Small intestine (tissue), 7 donors: ENCODE measurements around the gene ATP9A. TPM values are rescaled to one million over a fixed set of nuclear protein-coding genes. Genes with fewer than 3 reads are reported as not detected.
"Not testable (repeated sequence)": the region's sequence is repeated elsewhere in the genome, so short reads cannot be mapped to it uniquely, and the experiment has no call there.

Experiments
- DNase-seq, 2 donors: peaks; one replicate each; pipeline versions ENCODE4 v3.0.0 to v3.0.0-alpha.2; 2013
- FAIRE-seq: peaks from 2 replicates; lab custom pipeline; 2012; peaks lifted over from hg19 to GRCh38; lab: Jason Lieb, UNC
- H3K27ac ChIP-seq, 3 donors: one replicate each; pipeline ENCODE4 v1.5.1; 2013; ENCODE audit warnings: low read length in 2 of 3, mild to moderate bottlenecking in 2 of 3, control low read depth in 1 of 3, inconsistent platforms in 1 of 3, low read depth in 1 of 3, moderate library complexity in 1 of 3
- H3K27me3 ChIP-seq, 3 donors: one replicate each; pipeline ENCODE4 v1.6.1; 2013; ENCODE audit warnings: low read length in 3 of 3, inconsistent platforms in 1 of 3; ENCODE audit not compliant: control insufficient read depth in 3 of 3, insufficient read depth in 3 of 3
- H3K36me3 ChIP-seq, 3 donors: one replicate each; pipeline ENCODE4 v1.6.1; 2013; ENCODE audit warnings: low read length in 3 of 3, inconsistent platforms in 1 of 3, low read depth in 1 of 3, mild to moderate bottlenecking in 1 of 3, moderate library complexity in 1 of 3; ENCODE audit not compliant: control insufficient read depth in 3 of 3, insufficient read depth in 2 of 3
- H3K4me1 ChIP-seq, 3 donors: one replicate each; pipeline ENCODE4 v1.6.1; 2013; ENCODE audit warnings: low read length in 2 of 3, inconsistent platforms in 1 of 3, low read depth in 1 of 3, mild to moderate bottlenecking in 1 of 3, moderate library complexity in 1 of 3; ENCODE audit not compliant: control insufficient read depth in 3 of 3, insufficient read depth in 2 of 3
- H3K4me3 ChIP-seq, 3 donors: one replicate each; pipeline ENCODE4 v1.5.1; 2013; ENCODE audit warnings: low read length in 3 of 3, control low read depth in 1 of 3, inconsistent platforms in 1 of 3, low read depth in 1 of 3, mild to moderate bottlenecking in 1 of 3, moderate library complexity in 1 of 3
- H3K9me3 ChIP-seq, 2 donors: one replicate each; pipeline ENCODE4 v1.6.1; 2013; ENCODE audit warnings: low read depth in 1 of 2, low read length in 1 of 2; ENCODE audit not compliant: control insufficient read depth in 2 of 2, insufficient read depth in 1 of 2
- WGBS, 3 donors: extraction: QIAGEN DNeasy Blood & Tissue Kit; methylation state at CpG; one replicate each; pipeline ENCODE4 v1.1.7; 2013; 5-methylcytosine and 5-hydroxymethylcytosine counted together
- polyA plus RNA-seq, 4 donors: library from polyadenylated mRNA; stranded (reverse) in 3 of 4; unstranded in 1 of 4; fragments of 200-250 nt in 3 of 4; fragments of 120-200 nt in 1 of 4; gene quantifications; one replicate each; pipeline versions ENCODE4 v1.2.1 to v1.2.3, GENCODE V29; 2013
- donor health status: healthy with polysubstance abuse.
- donor health status: control.
- donor health status: control.
- donor health status: Bipolar disorder and iron deficiency.
- donor health status: healthy.

ATP9A gene
- polyA plus RNA-seq, 4 donors, result 4.1 to 49.0 (median 10.4) TPM

DNA sequence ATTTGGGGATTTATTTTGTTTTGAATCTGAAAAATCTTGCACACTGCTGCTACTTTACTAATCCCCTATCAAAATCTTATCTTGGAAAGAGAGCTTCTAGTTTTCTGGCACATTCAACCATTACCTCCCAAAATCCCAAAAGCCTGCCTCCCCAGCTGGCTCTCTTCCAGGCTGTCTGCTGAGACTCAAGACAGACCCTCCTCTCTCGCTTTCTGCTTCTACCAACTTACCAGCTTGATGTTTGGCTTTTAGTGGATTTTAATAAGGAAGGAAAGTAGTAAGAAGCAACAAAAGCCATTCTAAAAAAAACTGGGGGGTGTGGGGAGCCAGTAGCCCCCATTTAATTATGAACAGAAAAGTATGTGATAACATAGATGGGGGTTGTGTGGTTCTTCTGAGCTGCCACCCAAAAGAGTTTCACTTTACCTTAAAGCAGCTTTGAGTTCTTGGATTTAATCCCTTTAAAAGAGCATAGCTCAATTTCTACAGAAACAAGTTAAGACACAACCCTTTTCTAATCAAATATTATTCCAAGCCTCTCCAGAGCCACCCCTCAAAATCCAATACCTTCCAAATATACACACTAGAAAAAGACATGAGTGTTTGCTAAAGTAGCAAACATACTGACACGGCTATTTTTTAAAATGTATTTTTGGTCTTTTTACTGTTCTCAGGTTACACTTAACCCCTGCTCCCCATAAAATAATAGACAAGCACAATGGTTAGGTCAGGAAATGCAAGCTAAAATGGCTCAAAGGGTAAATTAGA is 71.7 kb downstream of the ATP9A start:
- H3K9me3 ChIP-seq, result no peaks in the 10 kb centered on the region
- DNase-seq (no peak), FAIRE-seq (no peak)
- no peak overlapping the region for H3K27ac ChIP-seq
- H3K36me3 ChIP-seq, result peaks cover 0 to 27% (median 0%) of the 10 kb centered on the region in 3 donors
- peaks cover 0 to 5% (median 0%) of the 10 kb centered on the region in 3 donors for H3K4me1 ChIP-seq
- H3K4me3 ChIP-seq, result no peak overlapping the region
- H3K27me3 ChIP-seq, result no peaks in the 10 kb centered on the region
- WGBS, 3 donors, result 43 to 77% (median 65%) methylated on average over 2 of the region's 2 CpGs

GRCh38 chr20:51695574-51696303 is 72.5 kb downstream of the ATP9A start:
- H3K36me3 ChIP-seq, result peaks cover 0 to 29% (median under 1%) of the 10 kb centered on the region in 3 donors
- peak overlapping the region in 1 of 3 donors; percentile 32 for H3K27ac ChIP-seq

GRCh38 chr20:51692806-51693400 is 75.3 kb downstream of the ATP9A start:
- Histone ChIP-seq H3K27ac (no peak overlapping the region), H3K4me3 (no peak overlapping the region), H3K27me3 (no peaks in the 10 kb centered on the region), H3K36me3 (peaks cover 0 to 44% (median 3%) of the 10 kb centered on the region in 3 donors), H3K9me3 (no peaks in the 10 kb centered on the region), H3K4me1 (no peaks in the 10 kb centered on the region)
- FAIRE-seq (no peak), DNase-seq (no peak)
- WGBS, 3 donors, result 94 to 95% (median 94%) methylated on average over 13 of the region's 13 CpGs

More at GRCh38 chr20:51695574-51696303, 72.5 kb downstream of the ATP9A start:
- no peak for FAIRE-seq
- WGBS, 3 donors, result 31 to 69% (median 52%) methylated on average over 14 of the region's 14 CpGs
- Histone ChIP-seq H3K9me3 (no peaks in the 10 kb centered on the region), H3K27me3 (no peaks in the 10 kb centered on the region), H3K4me1 (no peaks in the 10 kb centered on the region), H3K4me3 (no peak overlapping the region)
- no peak for DNase-seq

GRCh38 chr20:51691703-51692102 is 76.5 kb downstream of the ATP9A start:
- Histone ChIP-seq H3K36me3 (peaks cover 0 to 52% (median 3%) of the 10 kb centered on the region in 3 donors), H3K4me1 (no peaks in the 10 kb centered on the region), H3K9me3 (no peaks in the 10 kb centered on the region), H3K4me3 (no peak overlapping the region), H3K27me3 (no peaks in the 10 kb centered on the region), H3K27ac (no peak overlapping the region)
- FAIRE-seq (no peak), DNase-seq (no peak)
- 93 to 97% (median 95%) methylated on average over 3 of the region's 3 CpGs for WGBS, 3 donors

DNA sequence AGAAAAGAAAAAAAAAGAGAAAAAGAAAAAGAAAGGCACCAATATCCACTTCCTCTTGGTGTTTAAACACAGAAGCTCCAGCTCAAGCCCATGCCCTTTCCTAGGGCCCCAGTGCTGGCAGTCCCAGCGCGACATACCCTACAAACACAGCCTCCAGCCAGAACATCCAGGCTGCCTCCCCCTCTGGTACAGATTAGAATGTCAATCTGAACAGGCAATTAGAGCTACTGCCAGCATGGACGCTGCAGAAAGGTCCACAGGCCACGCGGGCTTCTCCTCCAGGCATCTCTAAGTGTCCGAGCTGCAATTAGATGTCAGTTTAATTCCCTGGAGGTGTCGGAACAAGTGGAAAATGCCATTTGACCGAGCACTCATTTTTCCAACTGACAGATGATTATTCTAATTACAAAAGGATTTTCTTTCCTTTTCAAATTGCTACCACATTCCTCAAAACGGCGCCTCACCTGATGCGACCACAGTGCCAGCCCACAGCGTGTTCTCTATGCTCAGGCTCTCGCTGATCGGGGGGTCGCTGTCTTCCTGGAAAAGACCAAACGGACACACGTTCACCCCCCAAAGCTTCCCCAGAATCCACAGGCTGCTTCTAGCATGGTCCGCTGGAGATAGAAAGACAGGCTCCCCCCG is 79.5 kb downstream of the ATP9A start:
- Histone ChIP-seq H3K27me3 (no peaks in the 10 kb centered on the region), H3K9me3 (no peaks in the 10 kb centered on the region), H3K27ac (no peak overlapping the region), H3K4me1 (no peaks in the 10 kb centered on the region), H3K36me3 (peaks cover 0 to 46% (median 3%) of the 10 kb centered on the region in 3 donors), H3K4me3 (no peak overlapping the region)
- WGBS, 3 donors, result 85 to 93% (median 87%) methylated on average over 19 of the region's 19 CpGs
- DNase-seq, result no peak
- FAIRE-seq, result no peak

GRCh38 chr20:51687630-51688029 is 80.6 kb downstream of the ATP9A start:
- DNase-seq, result no peak
- H3K9me3 ChIP-seq, result no peaks in the 10 kb centered on the region
- no peaks in the 10 kb centered on the region for H3K4me1 ChIP-seq
- peaks cover 0 to 43% (median 3%) of the 10 kb centered on the region in 3 donors for H3K36me3 ChIP-seq
- WGBS, 3 donors, result 88 to 90% (median 90%) methylated on average over 3 of the region's 3 CpGs
- FAIRE-seq, result no peak
- no peaks in the 10 kb centered on the region for H3K27me3 ChIP-seq
- H3K27ac ChIP-seq, result no peak overlapping the region
- no peak overlapping the region for H3K4me3 ChIP-seq

- FAIRE-seq, result no peak
- Histone ChIP-seq H3K36me3 (peaks cover 0 to 40% (median 3%) of the 10 kb centered on the region in 3 donors), H3K9me3 (no peaks in the 10 kb centered on the region), H3K27ac (no peak overlapping the region), H3K27me3 (no peaks in the 10 kb centered on the region), H3K4me1 (no peaks in the 10 kb centered on the region), H3K4me3 (no peak overlapping the region)
- WGBS, 3 donors, result 75 to 88% (median 83%) methylated on average over 8 of the region's 8 CpGs
- DNase-seq, result no peak
Observed at GRCh38 chr20:51687108-51687507, 81.1 kb downstream of the ATP9A start.

DNA sequence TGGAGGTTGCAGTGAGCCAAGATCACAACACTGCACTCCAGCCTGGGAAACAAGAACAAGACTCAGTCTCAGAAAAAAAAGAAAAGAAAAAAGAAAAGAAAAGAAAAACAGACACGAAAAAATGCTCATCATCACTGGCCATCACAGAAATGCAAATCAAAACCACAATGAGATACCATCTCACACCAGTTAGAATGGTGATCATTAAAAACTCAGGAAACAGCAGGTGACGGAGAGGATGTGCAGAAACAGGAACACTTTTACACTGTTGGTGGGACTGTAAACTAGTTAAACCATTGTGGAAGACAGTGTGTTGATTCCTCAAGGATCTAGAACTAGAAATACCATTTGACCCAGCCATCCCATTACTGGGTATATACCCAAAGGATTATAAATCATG is 82.7 kb downstream of the ATP9A start:
- FAIRE-seq, H3K4me3 ChIP-seq, H3K9me3 ChIP-seq, H3K27me3 ChIP-seq, H3K4me1 ChIP-seq, DNase-seq, H3K27ac ChIP-seq: not testable (repeated sequence)
- peaks cover 0 to 35% (median 0%) of the 10 kb centered on the region in 3 donors for H3K36me3 ChIP-seq
- WGBS, 3 donors, result 72 to 89% (median 74%) methylated on average over 2 of the region's 2 CpGs
